ENCODE measurements around the gene DOCK1.

Gene DOCK1

DNA sequence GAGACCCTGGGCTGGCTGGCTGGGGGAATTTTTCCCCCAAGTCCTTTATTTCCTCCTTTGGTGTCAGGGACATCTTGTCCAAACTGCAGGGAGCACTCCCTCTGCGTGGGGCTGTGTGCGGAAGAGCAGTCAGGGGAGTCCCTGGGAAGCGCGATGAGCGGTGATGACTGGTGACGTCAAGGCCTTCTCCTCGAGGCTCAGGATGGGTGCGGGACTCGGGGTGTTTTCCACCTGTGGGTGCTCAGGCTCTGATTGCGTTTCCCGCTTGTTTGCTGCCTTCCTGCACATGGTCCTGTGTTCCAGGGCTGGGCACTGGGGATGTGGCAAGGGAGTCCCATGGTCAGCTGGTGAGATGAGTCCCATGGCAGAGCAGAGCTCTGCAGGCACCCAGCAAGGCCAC, 101.2 kb downstream of the DOCK1 start:
- no peak for DNase-seq (ENCODE audit: low read depth in 2 of 2)

DNA sequence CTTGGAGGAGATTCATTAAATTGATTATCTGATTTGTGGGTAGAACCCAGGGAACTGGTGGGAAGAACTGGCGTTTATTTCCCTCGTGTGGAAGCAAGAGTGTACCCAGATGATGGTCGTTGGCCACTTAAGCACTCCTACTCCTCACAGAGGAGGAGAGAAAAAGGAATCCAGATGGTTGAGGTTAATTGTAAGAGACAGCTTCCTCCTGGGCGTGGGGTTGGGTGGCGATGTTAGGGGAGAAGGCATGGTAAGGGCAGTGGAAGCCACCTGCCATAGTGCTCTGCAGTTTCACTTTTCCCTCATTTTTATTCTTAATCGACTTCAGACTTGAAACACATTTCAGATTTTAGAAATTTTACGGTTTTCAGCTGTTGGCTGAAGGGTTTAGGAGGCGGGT, 104.1 kb downstream of the DOCK1 start:
- DNase-seq (ENCODE audit: low read depth in 2 of 2): no peak

DNA sequence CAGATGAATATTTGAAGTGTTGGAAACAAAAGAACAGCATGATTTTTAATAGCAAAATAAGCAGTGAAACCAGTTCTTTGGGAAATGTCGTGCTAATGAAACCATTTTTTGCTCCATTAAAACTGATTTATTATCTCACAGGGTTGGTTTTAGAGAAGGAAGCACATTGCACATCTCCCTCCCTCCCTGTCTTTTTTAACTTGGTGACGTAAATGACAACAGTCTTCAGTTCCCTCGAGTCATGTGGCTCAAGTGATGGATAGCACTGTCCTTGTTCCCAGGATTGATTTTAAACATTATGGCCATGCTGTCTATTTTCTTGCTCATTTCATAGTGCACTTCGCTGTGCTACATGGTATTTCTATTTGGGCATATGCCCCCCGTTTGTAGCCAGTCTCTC, 105.9 kb downstream of the DOCK1 start:
- no peak for DNase-seq (ENCODE audit: low read depth in 2 of 2)

DNA sequence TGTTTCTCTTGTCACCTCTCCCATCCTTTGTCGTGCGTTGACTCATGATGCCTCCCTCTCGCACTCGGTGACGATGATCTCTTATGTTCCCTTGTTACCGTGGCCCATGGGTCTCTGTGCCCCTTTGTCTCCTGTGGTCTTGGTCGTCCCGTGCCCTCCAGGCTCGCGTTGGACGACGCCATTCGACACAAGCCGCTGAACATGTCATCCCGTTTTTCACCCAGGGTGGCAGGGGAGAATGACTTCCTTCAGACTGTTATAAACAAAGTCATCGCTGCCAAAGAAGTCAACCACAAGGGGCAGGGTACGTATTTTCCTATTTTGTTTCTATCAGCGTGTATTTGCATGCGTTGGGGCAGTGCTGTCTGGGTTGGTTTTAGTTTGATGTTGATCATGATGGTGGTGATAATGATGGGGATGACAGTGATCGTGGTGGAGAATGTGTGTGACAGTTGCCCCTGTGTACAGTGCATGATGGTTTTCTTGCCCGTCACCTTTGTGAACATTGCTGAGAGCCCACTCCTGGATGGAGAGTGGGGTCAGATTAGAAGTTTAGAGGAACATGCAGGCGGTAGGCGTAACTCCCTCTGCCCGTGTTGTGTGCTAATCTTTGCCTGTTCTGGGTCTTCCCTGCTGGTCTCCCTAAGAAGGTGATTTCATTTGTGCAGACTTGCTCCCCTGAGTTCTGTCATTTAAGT, 107.0 kb downstream of the DOCK1 start:
- no peak for DNase-seq (ENCODE audit: low read depth in 2 of 2)

DNA sequence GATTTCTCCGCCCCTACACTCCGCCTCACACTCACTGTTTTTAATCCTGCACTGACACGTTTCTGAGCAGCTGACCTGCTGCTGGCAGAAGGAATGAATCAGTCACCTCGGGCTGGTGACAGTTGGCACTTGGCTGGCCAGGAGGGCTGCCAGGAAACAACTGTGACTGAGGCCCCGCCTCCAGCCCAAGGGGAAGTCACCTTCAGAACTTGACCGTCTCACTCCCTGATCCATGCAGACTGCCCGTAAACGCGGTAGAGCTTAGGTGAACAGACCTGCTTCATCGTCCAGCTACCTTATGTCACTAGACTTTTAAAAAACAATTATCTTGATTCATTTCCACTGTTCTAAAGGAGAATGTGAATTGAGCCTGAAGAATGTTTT, 107.5 kb downstream of the DOCK1 start:
- DNase-seq (ENCODE audit: low read depth in 2 of 2): no peak

DNA sequence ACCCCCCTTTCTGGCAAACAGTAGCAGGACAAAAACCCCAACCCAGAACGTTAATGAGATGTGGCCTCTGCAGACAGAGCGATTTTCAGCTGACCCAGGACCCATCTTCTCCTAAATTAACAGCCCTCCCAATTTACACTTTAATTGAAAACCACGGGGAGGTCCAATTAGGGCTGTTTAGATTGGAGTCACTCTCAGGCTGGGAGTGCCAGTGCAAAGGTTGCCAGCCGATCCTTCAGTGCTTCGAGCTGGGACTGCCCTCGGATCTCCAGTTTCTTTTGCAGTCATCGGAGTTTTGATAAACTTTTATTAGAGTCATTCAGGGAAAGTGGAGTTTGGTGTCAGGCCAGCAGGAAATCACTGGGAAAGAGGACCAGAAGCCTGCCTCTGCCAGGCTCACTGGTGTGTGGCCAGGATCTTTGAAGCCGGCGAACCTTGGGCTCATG, 108.0 kb downstream of the DOCK1 start:
- no peak for DNase-seq (ENCODE audit: low read depth in 2 of 2)

DNA sequence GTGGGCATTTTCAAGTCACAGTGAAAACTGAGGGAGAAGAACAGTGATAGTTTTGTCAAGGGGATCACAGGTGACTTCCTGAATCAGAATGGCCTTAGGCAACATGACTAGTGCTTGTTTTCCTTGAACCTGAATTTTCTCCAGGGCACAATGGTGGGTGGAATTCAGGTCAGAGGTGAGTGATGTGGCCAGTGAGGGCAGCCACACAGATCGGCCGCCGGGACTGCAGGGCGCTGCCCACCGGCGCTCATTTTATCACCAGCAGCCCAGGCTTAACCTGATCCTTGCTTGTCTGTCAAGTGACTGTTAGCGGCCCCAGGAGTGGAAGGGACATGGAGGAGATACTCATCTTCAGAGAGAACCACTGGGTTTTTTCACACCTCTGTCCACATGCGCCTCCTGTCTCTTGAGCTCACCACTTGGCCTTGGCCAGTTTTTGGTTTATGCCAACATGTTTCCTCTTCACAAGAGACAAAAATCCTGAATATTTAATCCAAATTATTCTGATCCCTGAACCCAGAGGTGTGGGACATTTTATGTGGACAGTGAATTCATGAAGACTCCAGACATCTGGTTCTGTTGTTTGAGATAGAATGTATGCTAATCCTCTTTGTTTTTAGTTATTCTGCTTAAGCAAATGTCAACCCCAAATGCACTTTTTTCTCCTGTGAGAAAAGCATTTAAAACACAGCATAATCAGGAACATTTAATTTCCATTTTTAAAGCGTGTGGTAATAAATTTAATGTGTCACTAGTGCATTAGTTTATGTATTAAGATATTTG, 108.7 kb downstream of the DOCK1 start:
- no peak for DNase-seq (ENCODE audit: low read depth in 2 of 2)

DNA sequence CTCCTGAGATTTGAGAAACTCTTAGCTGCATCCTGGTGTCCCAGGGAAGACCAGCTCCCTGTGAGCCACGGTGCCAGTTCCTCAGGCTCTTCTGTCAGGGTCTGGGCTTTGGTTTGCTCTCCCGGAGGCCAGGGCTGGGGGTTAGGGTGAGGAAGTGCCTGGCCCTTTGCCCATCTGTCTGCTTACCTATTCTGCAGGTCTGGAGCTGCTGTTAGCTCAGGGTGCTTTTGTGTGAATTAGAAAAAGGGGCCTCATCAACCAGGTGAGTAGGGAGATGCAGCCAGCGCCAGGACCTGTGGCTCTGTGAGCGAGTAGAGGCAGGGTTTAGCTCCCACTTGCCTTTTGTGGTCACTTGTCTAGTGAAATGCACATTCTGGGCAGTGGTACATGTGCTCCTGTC, 109.4 kb downstream of the DOCK1 start:
- no peak for DNase-seq (ENCODE audit: low read depth in 2 of 2)

DNA sequence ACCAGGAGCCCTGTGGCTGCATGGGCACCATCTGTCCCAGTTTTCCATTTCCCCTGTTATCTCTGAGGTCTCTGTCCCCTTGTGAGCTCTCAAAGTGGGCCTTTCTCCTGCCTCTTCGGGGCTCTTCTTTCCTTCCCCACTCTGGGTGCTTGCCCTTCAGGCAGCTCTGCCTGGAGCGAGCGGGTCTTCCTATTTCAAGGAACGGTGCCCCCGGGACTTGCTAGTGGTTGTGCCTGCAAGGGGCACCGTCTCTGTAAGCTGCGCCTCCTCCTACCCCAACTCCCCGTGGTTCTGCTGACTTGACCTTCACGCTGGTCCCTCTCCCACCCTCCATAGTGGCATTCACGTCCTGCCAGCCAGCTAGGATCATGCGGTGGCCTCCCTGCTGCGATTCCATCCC, 110.1 kb downstream of the DOCK1 start:
- DNase-seq (ENCODE audit: low read depth in 2 of 2): no peak

DNA sequence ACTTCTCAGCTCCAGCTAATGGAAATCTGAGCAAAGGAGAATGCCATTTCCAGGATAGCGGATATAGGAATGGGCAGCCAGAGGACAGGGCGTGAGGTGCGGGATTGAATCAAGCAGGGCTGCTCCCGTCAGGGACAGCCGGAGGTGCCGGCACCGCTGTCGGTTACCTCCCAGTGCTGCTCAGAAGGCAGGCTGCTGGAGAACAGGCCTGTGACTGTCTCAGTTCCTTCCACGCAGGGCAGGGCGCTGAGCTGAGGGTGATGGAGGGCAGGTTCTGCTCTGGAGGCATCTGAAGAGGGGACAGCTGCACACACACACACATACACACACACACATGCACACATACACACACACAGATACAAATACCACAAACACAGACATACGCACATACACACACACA, 111.1 kb downstream of the DOCK1 start:
- no peak for DNase-seq (ENCODE audit: low read depth in 2 of 2)

DNA sequence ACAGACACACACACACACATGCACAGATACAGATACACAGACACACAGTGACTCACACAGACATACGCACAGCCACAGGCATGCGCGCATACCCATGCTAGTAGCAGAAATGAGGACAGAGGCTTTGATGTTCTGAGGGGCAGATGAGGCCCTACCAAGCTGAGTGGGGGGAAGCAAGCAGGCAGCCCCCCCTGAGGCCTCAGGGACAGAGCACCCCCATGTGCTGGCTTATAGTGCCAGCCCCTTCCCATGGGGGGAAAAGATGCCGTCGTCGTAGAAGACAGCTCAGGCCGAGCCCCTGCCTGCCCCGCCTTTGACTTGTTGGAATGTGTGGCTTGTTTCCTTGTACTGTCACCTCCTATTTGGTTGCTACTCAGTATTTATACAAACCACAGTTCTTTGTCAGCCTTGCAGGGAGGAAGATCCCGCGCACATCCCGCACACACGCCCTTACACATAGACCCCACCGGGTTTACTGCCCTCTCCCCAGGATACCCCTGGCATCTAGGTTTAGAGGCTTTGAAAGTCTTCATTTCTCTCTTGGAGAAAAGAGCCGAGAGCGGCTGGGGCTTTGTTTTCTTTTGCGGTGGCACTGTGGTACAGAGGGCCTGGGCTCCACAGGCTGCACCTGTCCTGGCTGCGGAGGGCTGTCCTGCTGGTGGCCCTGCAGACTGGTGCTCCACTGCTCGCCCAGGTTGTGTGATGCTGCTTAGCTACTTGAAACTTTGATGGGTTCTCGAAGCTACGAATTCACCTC, 112.5 kb downstream of the DOCK1 start:
- no peak for DNase-seq (ENCODE audit: low read depth in 2 of 2)

DNA sequence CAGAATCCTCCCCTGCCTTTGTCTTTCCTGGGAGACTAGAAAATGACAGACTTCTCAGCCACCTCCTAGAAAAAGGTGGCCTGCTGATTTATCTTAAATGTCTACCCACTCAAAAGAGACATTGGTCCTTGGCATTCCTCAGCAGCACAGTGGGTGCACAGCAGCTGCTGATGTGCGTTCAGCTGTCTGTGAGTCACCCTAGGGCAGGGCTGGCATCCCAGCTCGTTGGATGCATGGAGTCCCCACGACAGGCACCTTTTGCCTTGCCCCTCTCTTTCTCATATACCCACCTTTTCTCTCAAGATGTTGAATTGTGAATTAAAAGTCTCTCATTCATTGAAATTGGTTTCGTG, 113.0 kb downstream of the DOCK1 start:
- no peak for DNase-seq (ENCODE audit: low read depth in 2 of 2)

DNA sequence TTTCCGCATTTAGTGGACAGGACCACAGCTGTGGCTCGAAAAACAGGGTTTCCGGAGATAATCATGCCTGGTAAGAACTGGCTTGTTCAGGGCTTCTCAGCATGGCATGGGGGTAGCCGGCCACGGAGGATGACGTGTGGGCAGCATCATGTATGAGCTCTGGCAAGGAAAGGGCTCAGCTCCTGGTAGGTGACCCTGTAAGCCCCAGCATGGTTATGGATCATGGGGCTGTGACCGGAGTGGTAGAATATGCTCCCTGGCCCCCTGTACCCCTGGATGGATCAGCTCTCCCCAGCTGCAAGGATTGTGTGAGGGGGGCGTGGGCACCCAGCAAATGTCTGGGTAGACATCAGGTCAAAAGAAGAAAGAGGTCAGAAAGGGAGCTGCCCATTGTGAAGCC, 113.5 kb downstream of the DOCK1 start:
- DNase-seq (ENCODE audit: low read depth in 2 of 2): no peak

DNA sequence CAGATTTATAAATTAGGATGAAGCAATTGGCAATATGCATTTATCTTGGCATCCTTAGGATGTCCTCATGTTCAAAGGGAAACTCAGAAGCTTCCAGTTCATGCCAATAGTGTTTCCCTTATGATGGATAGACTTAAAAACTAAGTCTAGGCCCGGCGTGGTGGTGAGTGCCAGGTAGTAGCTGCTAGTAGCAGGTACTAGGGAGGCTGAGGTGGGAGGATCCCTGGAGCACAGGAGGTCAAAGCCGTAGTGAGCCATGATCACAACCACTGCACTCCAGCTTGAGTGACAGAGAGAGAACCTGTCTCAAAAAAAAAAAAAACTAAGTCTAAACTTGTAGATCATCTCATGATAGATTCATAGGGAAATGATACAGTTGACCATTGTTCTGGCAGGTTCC, 115.0 kb downstream of the DOCK1 start:
- no peak for DNase-seq (ENCODE audit: low read depth in 2 of 2)

DNA sequence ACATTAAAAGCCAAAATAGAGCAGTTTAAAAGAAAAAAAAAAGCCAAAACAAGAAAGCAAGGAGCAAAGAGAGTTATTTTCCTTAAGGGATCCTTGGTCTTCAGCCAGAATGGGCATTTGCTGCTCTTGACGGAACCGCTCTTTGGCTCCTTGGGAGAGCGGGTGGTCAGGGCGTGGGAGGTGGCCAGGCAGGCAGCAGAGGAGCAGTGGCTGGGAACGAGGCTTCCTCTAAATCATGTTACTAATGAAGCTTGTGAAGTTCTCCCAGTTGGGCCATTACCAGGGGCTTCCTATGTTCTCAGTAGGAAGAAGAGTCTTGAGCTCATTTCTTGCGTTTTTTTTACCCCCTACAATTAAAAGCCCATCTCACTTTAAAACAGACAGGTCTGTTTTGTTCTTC, 116.6 kb downstream of the DOCK1 start:
- DNase-seq (ENCODE audit: low read depth in 2 of 2): no peak

DNA sequence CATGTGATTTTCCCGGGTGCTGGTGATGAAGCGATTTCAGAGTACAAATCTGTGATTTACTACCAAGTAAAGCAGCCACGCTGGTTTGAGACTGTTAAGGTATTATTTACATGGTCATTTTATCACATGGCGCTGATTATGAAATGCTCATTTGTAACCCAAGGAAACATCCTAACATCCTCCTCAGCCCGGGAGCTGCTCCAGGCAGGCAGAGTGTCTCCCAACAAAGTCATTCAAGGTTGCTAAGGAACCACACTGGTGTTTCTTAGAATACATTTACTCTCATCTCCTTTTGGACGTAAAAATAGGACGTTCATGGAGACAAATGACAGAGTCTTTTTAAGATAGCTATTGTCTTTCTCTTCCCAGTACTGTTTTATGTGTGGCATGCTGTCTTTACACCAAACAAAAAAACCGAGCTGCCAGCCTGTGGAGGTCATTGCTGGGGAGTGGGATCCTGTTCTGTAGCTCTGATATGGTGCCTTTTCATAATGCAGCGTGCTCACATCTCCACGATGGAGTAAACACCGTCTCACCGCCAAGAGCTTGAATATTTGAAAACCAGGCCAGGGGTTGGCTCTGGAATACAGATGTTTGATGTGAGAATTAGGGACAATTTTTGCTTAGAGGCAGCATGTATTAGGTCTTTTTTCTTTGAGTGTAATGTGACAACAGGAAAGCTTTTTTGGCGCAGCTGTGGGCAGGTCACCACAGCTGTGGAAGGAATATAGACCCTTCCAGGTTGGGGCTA, 119.6 kb downstream of the DOCK1 start:
- DNase-seq (ENCODE audit: low read depth in 2 of 2): no peak

DNA sequence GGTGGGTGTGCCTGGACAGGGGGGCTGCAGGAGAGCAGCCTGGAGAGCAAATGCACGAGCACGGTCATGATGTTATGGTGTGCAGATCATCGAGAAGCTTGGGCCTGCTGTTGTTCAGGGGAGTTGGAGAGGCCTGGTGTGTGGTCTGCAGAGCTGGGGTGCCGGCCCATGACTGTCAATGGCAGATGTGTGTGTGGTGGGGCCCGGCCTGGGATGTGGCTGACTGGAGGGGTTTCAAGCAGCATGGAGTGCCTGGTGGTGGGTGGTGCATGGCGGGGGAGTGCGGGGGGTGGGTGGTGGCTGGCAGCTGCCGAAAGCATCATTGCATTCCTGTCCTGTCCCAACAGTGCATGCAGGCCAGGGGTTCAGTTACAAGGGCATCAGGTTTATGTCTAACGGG, 122.6 kb downstream of the DOCK1 start:
- DNase-seq (ENCODE audit: low read depth in 2 of 2): no peak

DNA sequence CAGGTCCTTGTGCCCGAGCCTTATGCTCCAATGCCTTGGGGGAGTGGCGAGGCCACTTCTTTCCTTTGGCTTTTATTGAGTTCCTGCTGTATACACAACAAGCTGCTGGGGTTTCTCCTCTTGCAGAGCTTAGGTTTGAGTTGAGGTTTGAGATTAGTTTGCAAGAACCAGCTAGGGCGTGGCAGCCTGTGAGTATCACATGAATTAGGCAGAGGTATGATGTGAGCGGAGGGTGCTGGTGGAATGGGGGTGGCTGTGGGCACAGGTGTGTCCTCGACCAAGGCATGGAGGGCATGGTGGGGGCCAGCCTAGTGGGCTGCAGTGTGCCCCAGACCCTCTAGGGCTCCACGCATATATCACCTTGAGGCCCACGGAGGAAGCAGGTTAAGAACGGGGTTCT, 123.3 kb downstream of the DOCK1 start:
- DNase-seq (ENCODE audit: low read depth in 2 of 2): no peak

DNA sequence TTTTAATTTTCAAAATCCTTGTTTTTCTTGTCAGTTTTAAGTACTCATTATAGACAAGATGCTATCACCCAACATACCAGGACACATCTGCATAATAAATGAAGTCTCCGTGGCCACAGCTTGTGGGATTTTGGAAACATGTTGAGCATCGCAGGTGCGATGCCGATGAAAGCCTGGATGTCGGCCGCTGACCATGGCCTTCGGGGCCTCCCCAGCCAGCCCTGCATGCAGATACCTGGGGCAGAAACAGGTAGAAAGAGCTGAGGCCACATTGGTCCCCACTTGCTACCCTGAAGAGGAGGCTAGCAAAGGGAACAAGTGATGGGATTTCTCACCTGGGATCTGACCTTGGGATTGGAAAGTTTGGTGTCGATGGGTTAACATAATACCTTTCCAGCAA, 123.8 kb downstream of the DOCK1 start:
- no peak for DNase-seq (ENCODE audit: low read depth in 2 of 2)

DNA sequence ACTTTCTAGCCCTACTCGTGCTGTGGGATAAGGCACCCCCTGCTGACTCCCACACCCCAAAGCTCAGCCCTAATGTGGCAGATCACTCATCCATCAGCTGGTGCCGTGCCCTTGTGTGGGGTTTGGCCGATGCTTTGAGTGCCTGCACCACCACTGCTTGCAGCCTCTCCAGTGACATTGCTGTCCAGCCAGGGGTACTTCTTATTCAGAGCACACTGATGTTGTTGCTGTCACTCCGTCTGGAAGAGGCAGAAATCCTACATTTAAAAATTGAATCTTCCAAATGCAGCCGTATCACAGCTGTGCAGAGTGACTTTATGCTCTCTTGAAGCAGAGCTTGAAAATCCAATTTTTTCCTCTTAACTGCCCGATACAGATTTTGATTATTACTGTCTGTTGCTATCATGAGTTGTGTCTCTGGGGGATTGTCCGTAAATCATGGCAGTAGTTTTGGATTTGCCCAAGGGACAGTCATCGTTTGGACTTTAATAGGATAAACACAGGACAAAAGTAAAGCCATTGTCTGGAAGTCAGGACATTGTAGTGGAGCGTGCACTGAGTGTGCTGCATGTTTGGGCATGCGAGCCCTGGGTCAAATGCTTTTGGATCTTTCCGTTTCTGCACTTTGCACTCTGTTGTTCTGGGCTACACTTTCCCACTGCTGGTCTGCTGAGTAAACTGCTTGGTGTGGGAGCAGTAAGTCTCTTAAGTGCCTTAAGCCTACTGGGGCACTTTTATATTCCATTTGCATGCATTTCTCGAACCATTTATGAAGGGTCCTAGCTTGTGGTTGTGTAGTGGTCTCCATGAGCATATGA, 128.2 kb downstream of the DOCK1 start:
- no peak for DNase-seq (ENCODE audit: low read depth in 2 of 2)

DNA sequence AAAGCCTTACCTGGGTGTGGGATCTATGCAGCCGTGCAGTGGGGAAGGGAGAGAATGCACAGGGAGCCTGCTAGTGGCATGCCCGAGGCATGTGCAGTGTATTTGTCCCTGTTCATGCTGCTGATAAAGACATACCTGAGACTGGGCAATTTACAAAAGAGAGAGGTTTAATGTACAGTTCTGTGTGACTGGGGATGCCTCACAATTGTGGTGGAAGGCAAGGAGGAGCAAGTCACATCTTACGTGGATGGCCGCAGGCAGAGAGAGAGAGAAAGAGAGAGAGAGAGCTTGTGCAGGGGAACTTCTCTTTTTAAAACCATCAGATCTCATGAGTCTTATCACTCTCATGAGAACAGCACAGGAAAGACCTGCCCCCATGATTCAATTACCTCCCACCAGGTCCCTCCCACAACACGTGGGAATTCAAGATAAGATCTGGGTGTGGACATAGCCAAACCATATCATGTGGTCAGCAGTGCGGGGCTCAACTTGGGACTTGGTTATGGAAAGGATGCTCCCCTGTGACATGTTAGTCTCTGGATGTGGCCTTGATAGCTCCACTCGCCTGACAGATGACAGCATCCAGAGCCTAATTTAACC, 128.9 kb downstream of the DOCK1 start:
- no peak for DNase-seq (ENCODE audit: low read depth in 2 of 2)

All from activated CD8-positive, alpha-beta memory T cell treated with anti-CD3 and anti-CD28 coated beads for 4 hours (primary cell).